HG03521 (cell line): ENCODE data around the gene OOSP4A.
"Not testable (repeated sequence)": the region's sequence is repeated elsewhere in the genome, so short reads cannot be mapped to it uniquely, and the experiment has no call there.

Experiments
- ATAC-seq: cut with Tn5 transposase; IDR thresholded peaks from one replicate; pipeline ENCODE4 v1.9.1; 2021; ENCODE audit warnings: mild to moderate bottlenecking, moderate library complexity; ENCODE audit not compliant: unreplicated experiment

The OOSP4A gene

DNA sequence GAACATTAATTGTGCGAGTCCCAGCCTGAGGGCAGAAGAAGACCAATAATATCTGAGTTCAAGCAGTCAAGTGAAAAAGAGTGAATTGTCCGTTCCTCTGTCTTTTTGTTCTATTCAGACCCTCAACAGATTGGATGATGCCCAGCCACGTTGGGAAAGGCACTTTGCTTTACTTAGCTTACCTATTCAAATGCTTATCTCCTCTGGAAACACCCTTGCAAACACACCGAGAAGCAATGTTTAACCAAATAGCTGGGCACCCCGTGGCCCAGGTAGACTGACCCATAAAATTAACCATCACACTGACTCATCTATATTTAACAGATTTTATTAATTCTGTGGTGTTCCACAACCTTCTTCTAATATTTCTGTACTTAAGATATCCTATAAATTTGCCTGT lies 9.3 kb downstream of the OOSP4A start:
- no peak for ATAC-seq

DNA sequence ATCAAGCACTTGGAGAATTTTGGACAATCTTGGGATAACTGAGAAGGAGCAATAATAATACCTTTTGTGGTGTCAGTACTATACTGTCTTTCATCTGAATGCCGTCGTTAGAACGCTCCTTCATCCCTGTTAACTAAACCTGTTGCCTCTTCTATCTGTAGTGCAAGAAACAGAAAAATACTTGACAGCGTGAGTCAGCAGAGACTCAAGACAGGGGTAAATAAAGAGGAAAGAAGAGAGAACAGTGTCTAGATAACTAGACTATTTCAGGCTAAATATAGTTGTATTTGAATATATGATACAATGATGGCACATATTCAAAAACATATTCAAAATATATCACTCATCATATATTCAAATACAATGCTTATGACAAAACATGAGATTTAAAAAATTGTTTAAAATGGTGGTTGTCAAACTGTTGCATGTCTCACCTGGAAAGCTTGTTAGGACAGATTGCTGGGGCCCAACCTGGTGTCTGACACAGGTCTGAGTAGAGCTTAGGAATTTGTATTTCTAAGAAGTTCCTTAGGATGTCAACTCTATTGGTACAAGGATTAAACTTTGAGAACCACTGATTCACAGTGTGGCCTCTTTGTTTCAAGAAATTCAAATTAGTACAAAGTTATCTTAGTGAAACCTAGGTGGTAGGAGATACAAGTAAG lies 17.4 kb downstream of the OOSP4A start:
- ATAC-seq, result no peak

DNA sequence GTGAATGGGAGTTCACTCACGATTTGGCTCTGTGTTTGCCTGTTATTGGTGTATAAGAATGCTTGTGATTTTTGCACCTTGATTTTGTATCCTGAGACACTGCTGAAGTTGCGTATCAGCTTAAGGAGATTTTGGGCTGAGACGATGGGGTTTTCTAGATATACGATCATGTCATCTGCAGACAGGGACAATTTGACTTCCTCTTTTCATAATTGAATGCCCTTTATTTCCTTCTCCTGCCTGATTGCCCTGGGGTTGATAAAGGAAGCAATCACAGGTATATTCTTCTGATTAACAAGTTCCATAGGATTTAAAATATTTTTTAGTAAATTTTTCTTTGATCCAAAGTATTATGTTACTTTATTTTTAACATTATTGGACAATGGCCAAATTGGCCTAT lies 18.2 kb downstream of the OOSP4A start:
- ATAC-seq, result not testable (repeated sequence)

DNA sequence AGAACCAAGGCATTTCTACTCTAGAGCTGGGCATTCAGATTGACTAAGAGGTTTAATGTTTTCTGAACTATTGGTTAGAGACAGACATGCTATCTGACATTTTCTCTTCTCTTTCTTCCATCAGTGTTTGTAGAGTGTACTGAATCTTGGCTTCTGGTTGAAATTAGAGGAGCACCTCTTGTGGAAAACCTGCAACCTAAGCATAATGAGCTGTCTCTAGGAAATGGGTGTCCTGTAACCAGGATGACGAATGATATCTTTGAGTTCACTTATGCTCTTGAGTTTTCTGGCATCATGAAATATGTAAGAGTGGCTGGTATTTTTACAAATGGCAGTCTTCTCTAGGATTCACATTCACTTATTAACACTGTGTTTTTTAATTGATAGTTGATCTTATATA lies 19.4 kb downstream of the OOSP4A start:
- no peak for ATAC-seq

DNA sequence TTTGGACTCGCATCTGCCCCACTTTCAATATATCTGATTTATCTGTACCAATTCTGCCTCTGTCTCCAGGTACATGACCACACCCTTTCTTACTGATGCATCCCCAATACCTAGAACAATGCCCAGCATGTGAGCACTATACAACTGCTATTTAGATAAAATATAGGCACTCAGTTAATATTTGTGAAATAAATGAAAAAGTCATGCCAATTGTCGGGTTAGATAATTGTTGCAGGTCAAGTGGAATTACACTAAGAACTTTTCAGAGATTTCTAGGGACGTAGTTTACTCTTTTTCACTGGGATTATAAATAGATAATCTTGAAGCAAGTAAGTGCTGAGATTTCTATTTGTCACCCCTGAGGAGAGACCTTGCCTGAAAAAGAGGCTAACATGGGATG lies 20.5 kb downstream of the OOSP4A start:
- ATAC-seq, result no peak

DNA sequence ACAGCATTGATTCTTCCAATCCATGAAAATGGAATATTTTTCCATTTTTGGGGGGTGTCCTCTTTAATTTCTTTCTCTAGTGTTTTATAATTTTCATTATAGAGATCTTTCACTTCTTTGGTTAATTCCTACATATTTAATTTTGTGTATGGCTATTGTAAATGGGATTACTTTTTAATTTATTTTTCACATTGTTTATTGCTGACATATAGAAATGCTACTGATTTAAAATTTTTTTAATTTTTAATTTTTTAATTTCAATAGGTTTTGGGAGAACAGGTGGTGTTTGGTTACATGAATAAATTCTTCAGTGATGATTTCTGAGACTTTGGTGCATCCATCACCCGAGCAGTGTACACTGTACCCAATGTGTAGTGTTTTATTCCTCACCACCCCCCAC lies 26.6 kb downstream of the OOSP4A start:
- no peak for ATAC-seq

DNA sequence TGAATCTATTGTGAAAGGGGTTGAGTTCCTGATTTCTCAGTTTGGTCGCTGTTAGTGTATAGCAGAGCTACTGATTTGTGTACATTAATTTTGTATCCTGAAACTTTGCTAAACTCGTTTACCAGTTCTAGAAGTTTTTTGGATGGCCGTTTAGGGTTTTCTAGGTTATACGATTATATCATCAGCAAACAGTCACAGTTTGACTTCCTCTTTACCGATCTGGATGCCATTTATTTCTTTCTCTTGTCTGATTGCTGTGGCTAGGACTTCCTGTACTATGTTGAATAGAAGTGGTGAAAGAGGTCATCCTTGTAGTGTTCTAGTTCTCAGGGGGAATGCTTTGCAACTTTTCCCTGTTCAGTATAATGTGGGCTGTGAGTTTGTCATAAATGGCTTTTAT lies 28.6 kb downstream of the OOSP4A start:
- ATAC-seq, result no peak

DNA sequence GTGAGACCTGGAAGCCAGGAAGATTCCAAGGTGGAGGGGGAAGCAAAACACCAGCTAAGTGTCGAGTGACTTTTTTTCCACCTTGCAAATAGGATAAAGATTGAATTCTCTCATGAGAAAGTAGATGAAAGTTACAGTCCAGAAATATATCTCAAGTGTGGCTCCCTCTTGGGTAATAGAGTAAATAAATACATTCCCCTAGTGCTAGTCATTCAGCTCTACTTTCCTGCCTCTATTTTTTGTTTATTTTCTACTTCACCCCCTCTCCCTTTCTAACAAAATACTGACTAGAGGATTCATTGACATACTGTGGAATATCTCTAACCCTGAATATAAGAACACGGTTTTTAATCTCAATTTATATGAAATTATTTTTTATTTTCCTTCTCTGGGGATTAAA lies 34.0 kb downstream of the OOSP4A start:
- ATAC-seq, result no peak

DNA sequence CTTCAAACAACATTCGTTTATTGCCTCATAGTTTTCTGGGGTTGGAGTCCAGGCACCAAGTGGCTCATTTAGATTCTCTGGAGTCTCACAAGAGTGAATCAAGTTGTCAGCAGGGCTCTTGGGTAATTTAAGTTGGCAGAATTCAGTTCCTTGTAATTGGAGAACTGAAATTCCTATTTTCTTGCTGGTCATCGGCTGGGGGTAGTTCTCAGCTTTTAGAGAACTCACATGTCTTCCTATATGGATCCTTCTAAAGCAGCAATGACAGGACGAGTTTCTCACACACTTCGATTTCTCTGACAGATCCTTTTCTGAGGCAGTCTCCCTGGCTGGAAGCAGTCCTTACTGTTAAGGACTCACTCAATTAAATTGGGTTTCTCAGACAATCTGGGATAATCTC lies 35.9 kb downstream of the OOSP4A start:
- ATAC-seq, result no peak

DNA sequence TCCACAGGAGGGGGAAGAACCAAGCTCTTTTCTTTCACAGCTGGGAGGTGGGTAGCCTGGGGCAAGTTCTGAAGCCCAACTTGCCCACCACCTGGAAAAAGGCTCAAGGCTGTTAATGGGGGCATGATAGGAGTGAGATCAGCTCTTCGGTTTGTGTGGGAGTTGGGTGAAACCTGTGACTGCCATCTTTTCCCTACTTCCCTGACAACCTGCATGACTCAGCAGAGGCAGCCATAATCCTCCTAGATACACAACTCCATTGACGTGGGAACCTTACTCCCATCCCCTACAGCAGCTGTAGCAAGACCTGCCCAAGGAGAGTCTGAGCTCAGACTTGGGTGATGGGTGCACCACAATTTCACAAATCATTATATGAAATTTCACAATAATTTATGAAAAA lies 39.9 kb downstream of the OOSP4A start:
- ATAC-seq, result no peak

DNA sequence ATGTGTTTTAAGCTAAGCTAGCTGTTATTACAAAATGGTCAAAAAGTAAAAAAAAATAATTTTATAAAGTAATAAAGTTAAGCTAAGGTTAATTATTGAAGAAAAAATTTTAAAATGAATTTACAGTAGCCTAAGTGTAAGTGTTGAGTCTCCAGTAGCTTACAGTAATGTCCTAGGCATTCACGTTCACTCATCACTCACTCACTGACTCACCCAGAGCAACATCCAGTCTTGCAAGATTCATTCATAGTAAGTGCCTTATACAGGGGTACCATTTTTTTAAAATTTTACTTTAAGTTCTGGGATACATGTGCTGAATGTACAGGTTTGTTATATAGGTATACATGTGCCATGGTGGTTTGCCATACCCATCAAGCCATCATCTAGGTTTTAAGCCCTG lies 41.5 kb downstream of the OOSP4A start:
- no peak for ATAC-seq

DNA sequence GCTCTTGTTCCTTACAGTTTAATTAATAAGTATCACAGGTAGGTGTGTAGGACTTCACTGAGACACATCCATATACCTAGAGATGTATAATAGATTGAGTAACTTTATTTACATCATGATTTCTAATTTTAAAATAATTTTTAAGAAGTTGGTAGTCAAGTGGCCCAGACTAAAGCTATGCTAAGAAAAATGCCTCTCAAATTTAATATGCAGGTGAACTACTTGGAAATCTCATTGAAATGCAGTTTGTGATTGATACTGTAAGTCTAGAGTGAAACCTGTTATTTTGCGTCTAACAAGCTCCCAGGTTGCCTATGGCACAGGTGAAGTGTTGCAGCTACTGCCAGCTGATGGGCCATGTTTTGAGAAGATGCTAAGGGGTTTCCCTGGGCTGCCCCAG lies 53.0 kb downstream of the OOSP4A start, which contains the start of gene OOSP4B:
Gene OOSP4B, plus strand, starts transcription at position 301 of the 400 bp plus-strand sequence.
- ATAC-seq, result no peak

DNA sequence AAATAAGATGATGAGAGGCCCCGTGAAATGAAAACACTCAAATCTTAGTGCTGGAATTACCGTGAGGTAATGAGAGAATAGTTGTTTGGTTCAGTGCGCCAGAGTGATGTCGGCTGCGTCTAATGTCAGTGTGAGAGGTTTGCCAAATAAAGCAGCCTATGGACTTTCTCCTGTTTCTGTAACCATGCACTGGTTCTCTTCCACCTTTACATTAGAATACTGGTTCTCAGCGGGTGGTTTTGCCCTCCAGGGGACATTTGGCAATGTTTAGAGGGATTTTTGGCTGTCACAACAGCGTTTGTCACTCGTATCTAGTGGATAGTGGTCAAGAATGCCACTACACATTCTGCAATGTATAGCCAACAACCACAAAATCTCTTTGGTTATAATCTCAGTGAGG lies 54.2 kb downstream of the OOSP4A start:
- no peak for ATAC-seq
